IMR-90 (cell line): ENCODE data around the gene MERTK. TPM values are rescaled to one million over a fixed set of nuclear protein-coding genes. Genes with fewer than 3 reads are reported as not detected.

ENCODE experiments used
- ATAC-seq: fragments of 200-7000 bp; cut with Tn5 transposase; 2 replicates; pipeline ENCODE4 v1.9.1; 2020; ENCODE audit warnings: low read depth, mild to moderate bottlenecking, moderate library complexity
- BruUV-seq: library from RNA; stranded (reverse); fragments of 400-500 nt; replicated peaks from 2 replicates; lab custom pipeline; 2021; lab: Mats Ljungman, UMichigan
- CTCF ChIA-PET: fragments of 300-600 bp; formaldehyde crosslinking; extraction: SDS; loops from one replicate; lab custom pipeline; 2021; ENCODE audit warnings: antibody characterized with exemption; lab: Yijun Ruan, JAX
- POLR2A ChIA-PET: fragments of 300-600 bp; sonication (Branson Sonifier 250); formaldehyde crosslinking; loops from one replicate; lab custom pipeline; 2022; ENCODE audit warnings: antibody characterized with exemption; ENCODE audit not compliant: unreplicated experiment; lab: Charles Lee
- DNase-seq: peaks from one replicate; pipeline ENCODE4 v3.0.0; 2013
- H2AFZ ChIP-seq: replicated peaks from 2 replicates; pipeline ENCODE3; 2013; ENCODE audit warnings: low read length, mild to moderate bottlenecking; ENCODE audit not compliant: poor library complexity
- H2AK5ac ChIP-seq: 2 replicates; pipeline ENCODE4 v1.6.1; 2013; ENCODE audit warnings: low read depth, low read length, inconsistent platforms
- H2AK9ac ChIP-seq: replicated peaks from 2 replicates; pipeline ENCODE3; 2013; ENCODE audit warnings: mild to moderate bottlenecking, low read depth, low read length, moderate library complexity; ENCODE audit not compliant: poor library complexity
- H2BK120ac ChIP-seq: 2 replicates; pipeline ENCODE4 v1.6.1; 2013; ENCODE audit warnings: low read depth, low read length, inconsistent platforms
- H2BK15ac ChIP-seq: 3 replicates; pipeline ENCODE4 v1.6.1; 2013; ENCODE audit warnings: low read depth, low read length, inconsistent platforms
- H2BK20ac ChIP-seq: 2 replicates; pipeline ENCODE4 v1.6.1; 2013; ENCODE audit warnings: low read depth, mild to moderate bottlenecking, inconsistent platforms, low read length, moderate library complexity
- H2BK5ac ChIP-seq: 2 replicates; pipeline ENCODE4 v1.6.1; 2013; ENCODE audit warnings: mild to moderate bottlenecking, low read depth, low read length, inconsistent platforms; ENCODE audit not compliant: poor library complexity, severe bottlenecking
- H3K14ac ChIP-seq: replicated peaks from 2 replicates; pipeline ENCODE4 v1.6.1; 2013; ENCODE audit warnings: low read depth, low read length, inconsistent platforms
- H3K18ac ChIP-seq: 2 replicates; pipeline ENCODE4 v1.6.1; 2013; ENCODE audit warnings: low read depth, low read length, control low read depth
- H3K23ac ChIP-seq: 2 replicates; pipeline ENCODE4 v1.6.1; 2013; ENCODE audit warnings: low read depth, low read length, inconsistent platforms
- H3K27ac ChIP-seq: 2 replicates; pipeline ENCODE4 v1.5.1; 2013; ENCODE audit warnings: mild to moderate bottlenecking, control low read depth, low read length; ENCODE audit not compliant: insufficient read depth
- H3K27me3 ChIP-seq: 2 replicates; pipeline ENCODE4 v1.6.1; 2013; ENCODE audit warnings: low read length; ENCODE audit not compliant: control insufficient read depth, insufficient read depth
- H3K36me3 ChIP-seq: 2 replicates; pipeline ENCODE4 v1.6.1; 2013; ENCODE audit warnings: low read length, mixed read lengths; ENCODE audit not compliant: control insufficient read depth, insufficient read depth
- H3K4ac ChIP-seq: 2 replicates; pipeline ENCODE4 v1.6.1; 2013; ENCODE audit warnings: low read depth, low read length, inconsistent platforms
- H3K4me1 ChIP-seq: 2 replicates; pipeline ENCODE4 v1.6.1; 2013; ENCODE audit warnings: low read length, mixed read lengths; ENCODE audit not compliant: control insufficient read depth, insufficient read depth
- H3K4me2 ChIP-seq: 2 replicates; pipeline ENCODE4 v1.6.1; 2013; ENCODE audit warnings: low read depth, mild to moderate bottlenecking, control low read depth, low read length, moderate library complexity
- H3K4me3 ChIP-seq: 2 replicates; pipeline ENCODE4 v1.5.1; 2013; ENCODE audit warnings: low read depth, mild to moderate bottlenecking, control low read depth, low read length, moderate library complexity; ENCODE audit not compliant: insufficient read depth
- H3K56ac ChIP-seq: 2 replicates; pipeline ENCODE4 v1.6.1; 2013; ENCODE audit warnings: low read length, inconsistent platforms; ENCODE audit not compliant: insufficient read depth; ENCODE audit errors: extremely low read depth
- H3K79me1 ChIP-seq, 2 experiments: 2 replicates each; pipeline ENCODE4 v1.6.1; 2013; ENCODE audit warnings: low read length in 2 of 2, inconsistent platforms in 1 of 2, low read depth in 1 of 2
- H3K9ac ChIP-seq: 2 replicates; pipeline ENCODE4 v1.6.1; 2013; ENCODE audit warnings: low read depth, low read length, control low read depth
- H3K9me1 ChIP-seq: 2 replicates; pipeline ENCODE4 v1.6.1; 2013; ENCODE audit warnings: low read length, inconsistent platforms; ENCODE audit not compliant: insufficient read depth
- H3K9me3 ChIP-seq: 2 replicates; pipeline ENCODE4 v1.6.1; 2013; ENCODE audit warnings: low read length; ENCODE audit not compliant: control insufficient read depth, insufficient read depth
- H4K20me1 ChIP-seq: 2 replicates; pipeline ENCODE4 v1.6.1; 2013; ENCODE audit warnings: low read length, inconsistent platforms; ENCODE audit not compliant: insufficient read depth
- H4K5ac ChIP-seq: 2 replicates; pipeline ENCODE4 v1.6.1; 2013; ENCODE audit warnings: mild to moderate bottlenecking, low read depth, low read length, control low read depth
- H4K8ac ChIP-seq, 2 experiments: 2 replicates each; pipeline ENCODE4 v1.6.1; 2013; ENCODE audit warnings: low read depth in 2 of 2, low read length in 2 of 2, control low read depth in 1 of 2, inconsistent platforms in 1 of 2
- H4K91ac ChIP-seq: 2 replicates; pipeline ENCODE4 v1.6.1; 2013; ENCODE audit warnings: low read depth, low read length, inconsistent platforms; ENCODE audit not compliant: insufficient read depth
- BHLHE40 ChIP-seq: fragments of 150-350 bp; IDR thresholded peaks from 2 replicates; pipeline ENCODE4 v1.6.1; 2016; ENCODE audit warnings: mild to moderate bottlenecking, low read depth, low read length
- CEBPB ChIP-seq: IDR thresholded peaks from 2 replicates; pipeline ENCODE4 v1.6.1; 2012; ENCODE audit warnings: low read depth, low read length, improper control_type of control experiment
- ELK1 ChIP-seq: fragments of 150-350 bp; IDR thresholded peaks from 2 replicates; pipeline ENCODE4 v1.6.1; 2016; ENCODE audit warnings: low read depth, mild to moderate bottlenecking, low read length, moderate library complexity, borderline replicate concordance
- FOS ChIP-seq: fragments of 150-350 bp; IDR thresholded peaks from 2 replicates; pipeline ENCODE4 v1.6.1; 2016; ENCODE audit warnings: low read depth, low read length
- MAFK ChIP-seq: IDR thresholded peaks from 2 replicates; pipeline ENCODE4 v1.6.1; 2012; ENCODE audit warnings: low read depth, low read length, improper control_type of control experiment
- MAZ ChIP-seq: IDR thresholded peaks from 2 replicates; pipeline ENCODE4 v1.6.1; 2012; ENCODE audit warnings: low read depth, mild to moderate bottlenecking, low read length, improper control_type of control experiment, moderate library complexity, borderline replicate concordance
- NFE2L2 ChIP-seq: fragments of 150-350 bp; IDR thresholded peaks from 2 replicates; pipeline ENCODE4 v1.6.1; 2016; ENCODE audit warnings: low read depth, mild to moderate bottlenecking, low read length
- POLR2A ChIP-seq: IDR thresholded peaks from 2 replicates; pipeline ENCODE4 v1.6.1; 2012; ENCODE audit warnings: mild to moderate bottlenecking, low read depth, low read length
- RCOR1 ChIP-seq: IDR thresholded peaks from 2 replicates; pipeline ENCODE4 v1.6.1; 2012; ENCODE audit warnings: mild to moderate bottlenecking, low read length, improper control_type of control experiment; ENCODE audit not compliant: insufficient replicate concordance
- RFX5 ChIP-seq: IDR thresholded peaks from 2 replicates; pipeline ENCODE4 v1.8.0; 2012; ENCODE audit warnings: low read depth, mild to moderate bottlenecking, low read length, moderate library complexity
- SMC3 ChIP-seq: fragments of 150-350 bp; IDR thresholded peaks from 2 replicates; pipeline ENCODE4 v1.6.1; 2016; ENCODE audit warnings: low read depth, mild to moderate bottlenecking, antibody characterized with exemption, low read length, moderate library complexity
- WGBS, 2 experiments: methylation state at CpG; one replicate each; pipeline versions ENCODE4 v1.1.5 to v1.1.7; 2013; ENCODE audit warnings: missing lambda C conversion rate in 2 of 2; ENCODE audit not compliant: insufficient read length in 1 of 2; ENCODE audit errors: extremely low coverage in 2 of 2; 5-methylcytosine and 5-hydroxymethylcytosine counted together
- dilution Hi-C: fragments of 300-500 bp; cut with HindIII; formaldehyde crosslinking; loops from one replicate; pipeline ENCODE4 v1.14.3; 2018; ENCODE audit warnings: low sequenced_read_pairs; ENCODE audit not compliant: unreplicated experiment
- in situ Hi-C: fragments of 300-500 bp; cut with MboI; formaldehyde crosslinking; loops from 3 replicates; pipeline ENCODE4 v1.14.3; 2019; ENCODE audit warnings: low sequenced_read_pairs, inconsistent platforms, mixed read lengths
- intact Hi-C: fragments of 100-400 bp; cut with micrococcal nuclease; formaldehyde crosslinking; loops from 2 replicates; pipeline ENCODE4 v1.10.0; 2022
- polyA plus RNA-seq, 3 experiments: library from polyadenylated mRNA; depleted of rRNA; stranded (reverse); fragments of >200 nt; gene quantifications; 2 replicates each; pipeline ENCODE4 v1.2.3, GENCODE V29; 2012; ENCODE audit warnings: low replicate concordance in 1 of 3
- total RNA-seq: library from RNA; depleted of rRNA; stranded (reverse); fragments of >200 nt; gene quantifications from 2 replicates; pipeline ENCODE4 v1.2.3, GENCODE V29; 2012
- TF ChIP-seq, protein P1 (sequence below): fragments of 150-350 bp; IDR thresholded peaks from 2 replicates; pipeline ENCODE4 v1.6.1; 2017; ENCODE audit warnings: mild to moderate bottlenecking, antibody characterized with exemption, low read length, low read depth

Gene MERTK
- total and polyA plus RNA-seq, 2 of the 4 experiments (the other 2 are of a cell fraction) = 0.36 to 0.62 TPM

- Histone ChIP-seq H2AFZ (no peak overlapping the region), H2BK15ac (no peak overlapping the region), H3K27me3 (peaks cover 7% of the 10 kb centered on the region), H3K9me1 (no peaks in the 10 kb centered on the region), H3K4me3 (no peak overlapping the region), H3K23ac (no peak overlapping the region), H2BK20ac (no peak overlapping the region), H3K4me2 (no peak overlapping the region), H2AK9ac (no peak overlapping the region), H3K56ac (no peak overlapping the region), H3K4me1 (peaks cover 3% of the 10 kb centered on the region), H3K36me3 (no peaks in the 10 kb centered on the region), H4K20me1 (no peaks in the 10 kb centered on the region), H2BK5ac (no peak overlapping the region), H3K79me1 (no peaks in the 10 kb centered on the region), H2BK120ac (no peak overlapping the region), H4K5ac (no peak overlapping the region), H3K9me3 (peaks cover 4% of the 10 kb centered on the region), H3K14ac (no peak overlapping the region), H3K27ac (no peak overlapping the region), H3K4ac (no peak overlapping the region), H2AK5ac (no peak overlapping the region), H3K18ac (no peak overlapping the region), H4K91ac (no peak overlapping the region), H3K9ac (no peak overlapping the region), H4K8ac (no peak overlapping the region)
- DNase-seq = no peak
- BruUV-seq = no TSS peak
- intact Hi-C loops (no loop called here), dilution Hi-C loops (no loop called here), in situ Hi-C loops (no loop called here)
- TF ChIP-seq CEBPB = no peak
- no peak for TF ChIP-seq BHLHE40
- no peak for TF ChIP-seq FOS
- TF ChIP-seq MAFK = no peak
- TF ChIP-seq NFE2L2 = no peak
- TF ChIP-seq RFX5 = no peak
- no peak for TF ChIP-seq MAZ
- no peak for TF ChIP-seq SMC3
- no peak for TF ChIP-seq RCOR1
- TF ChIP-seq, protein P1, sequence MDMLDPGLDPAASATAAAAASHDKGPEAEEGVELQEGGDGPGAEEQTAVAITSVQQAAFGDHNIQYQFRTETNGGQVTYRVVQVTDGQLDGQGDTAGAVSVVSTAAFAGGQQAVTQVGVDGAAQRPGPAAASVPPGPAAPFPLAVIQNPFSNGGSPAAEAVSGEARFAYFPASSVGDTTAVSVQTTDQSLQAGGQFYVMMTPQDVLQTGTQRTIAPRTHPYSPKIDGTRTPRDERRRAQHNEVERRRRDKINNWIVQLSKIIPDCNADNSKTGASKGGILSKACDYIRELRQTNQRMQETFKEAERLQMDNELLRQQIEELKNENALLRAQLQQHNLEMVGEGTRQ = no peak
- TF ChIP-seq ELK1 = no peak
- TF ChIP-seq POLR2A = no peak
- ChIA-PET POLR2A (no interaction called here), CTCF (interaction anchor here (0.5 kb wide), 1 partner anchor 9 kb away, joined by 3 read pairs; no protein-coding TSS in a partner anchor)
- ATAC-seq = no peak
- WGBS, 2 experiments = 47% methylated on average over 2 of the region's 7 CpGs; no CpG with 5 or more reads in 1 of the 2 experiments
These were observed 80.2 kb downstream of the MERTK start for GRCh38 chr2:111978452-111979170.
